ENCODE data around the gene GDAP2.

GDAP2 gene

DNA sequence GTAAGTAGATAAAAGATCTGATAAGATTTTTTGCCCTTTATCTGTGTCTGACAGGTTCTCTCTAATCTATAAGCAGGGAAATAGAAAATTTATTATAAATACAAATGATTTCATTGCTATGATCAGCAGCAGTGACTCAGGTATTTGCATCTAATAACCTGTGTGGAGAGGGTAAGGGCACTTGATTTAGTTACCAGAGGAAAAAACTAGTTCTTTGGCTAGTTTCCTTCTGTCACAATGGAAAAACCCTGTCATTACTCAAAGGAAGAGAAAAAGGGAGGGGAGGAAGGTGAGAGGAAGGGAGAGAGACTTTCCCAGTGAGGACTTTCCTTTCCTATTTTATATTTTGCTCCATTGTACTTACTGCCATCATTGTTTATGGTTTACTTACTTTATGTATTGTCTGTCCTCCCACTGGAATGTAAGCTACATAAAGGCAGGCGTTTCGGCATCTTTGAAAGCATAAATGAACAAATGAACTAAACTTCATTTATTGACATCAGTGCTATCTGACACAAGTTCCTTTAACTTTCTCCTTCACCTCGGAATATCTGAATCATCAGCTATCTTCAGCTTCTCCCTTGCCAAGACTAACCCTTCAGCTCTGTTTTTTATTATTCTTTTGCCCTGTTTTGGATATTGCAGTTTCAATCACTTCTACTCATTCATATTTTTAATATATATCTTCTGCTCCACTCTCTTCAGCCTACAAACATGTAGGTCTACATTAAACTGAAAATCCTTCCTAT lies 35.0 kb upstream of the GDAP2 start:
- POLR2A ChIA-PET (ENCODE audit: low non-redundant PET), result no interaction called here
- TF ChIP-seq, protein P1, sequence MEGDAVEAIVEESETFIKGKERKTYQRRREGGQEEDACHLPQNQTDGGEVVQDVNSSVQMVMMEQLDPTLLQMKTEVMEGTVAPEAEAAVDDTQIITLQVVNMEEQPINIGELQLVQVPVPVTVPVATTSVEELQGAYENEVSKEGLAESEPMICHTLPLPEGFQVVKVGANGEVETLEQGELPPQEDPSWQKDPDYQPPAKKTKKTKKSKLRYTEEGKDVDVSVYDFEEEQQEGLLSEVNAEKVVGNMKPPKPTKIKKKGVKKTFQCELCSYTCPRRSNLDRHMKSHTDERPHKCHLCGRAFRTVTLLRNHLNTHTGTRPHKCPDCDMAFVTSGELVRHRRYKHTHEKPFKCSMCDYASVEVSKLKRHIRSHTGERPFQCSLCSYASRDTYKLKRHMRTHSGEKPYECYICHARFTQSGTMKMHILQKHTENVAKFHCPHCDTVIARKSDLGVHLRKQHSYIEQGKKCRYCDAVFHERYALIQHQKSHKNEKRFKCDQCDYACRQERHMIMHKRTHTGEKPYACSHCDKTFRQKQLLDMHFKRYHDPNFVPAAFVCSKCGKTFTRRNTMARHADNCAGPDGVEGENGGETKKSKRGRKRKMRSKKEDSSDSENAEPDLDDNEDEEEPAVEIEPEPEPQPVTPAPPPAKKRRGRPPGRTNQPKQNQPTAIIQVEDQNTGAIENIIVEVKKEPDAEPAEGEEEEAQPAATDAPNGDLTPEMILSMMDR (conservative IDR thresholded peaks at IDR 0.05; ENCODE audit: low read depth), result no peak

DNA sequence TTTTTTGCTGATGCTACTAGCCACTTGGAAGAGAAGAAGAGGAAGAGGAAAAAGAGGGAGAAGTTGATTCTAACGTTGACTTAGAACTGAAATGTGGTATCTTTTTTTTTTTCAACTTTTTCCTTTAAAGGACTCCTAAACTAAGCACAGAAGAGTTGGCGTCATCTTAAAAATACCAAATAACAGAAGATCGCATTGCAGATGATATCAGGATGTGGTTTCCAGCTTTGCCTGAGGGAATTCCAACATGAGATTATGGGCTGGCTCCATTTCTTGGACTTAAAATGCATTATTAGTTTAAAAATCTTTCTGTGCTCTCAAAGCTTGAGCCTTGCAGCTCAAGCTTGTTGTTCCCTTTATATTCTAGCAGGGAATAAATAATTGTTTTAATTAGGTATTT lies 29.9 kb upstream of the GDAP2 start:
- TF ChIP-seq, protein P1 (conservative IDR thresholded peaks at IDR 0.05; ENCODE audit: low read depth), result no peak
- ChIA-PET CTCF (no interaction called here), POLR2A (ENCODE audit: low non-redundant PET) (no interaction called here)
- DNase-seq (ENCODE audit: low spot score), result no peak
- H3K27ac ChIP-seq, result no peak overlapping the region

More for the DNA sequence above, 35.0 kb upstream of the GDAP2 start:
- CTCF ChIA-PET, result no interaction called here
- DNase-seq (ENCODE audit: low spot score), result no peak
- H3K27ac ChIP-seq, result no peak overlapping the region

DNA sequence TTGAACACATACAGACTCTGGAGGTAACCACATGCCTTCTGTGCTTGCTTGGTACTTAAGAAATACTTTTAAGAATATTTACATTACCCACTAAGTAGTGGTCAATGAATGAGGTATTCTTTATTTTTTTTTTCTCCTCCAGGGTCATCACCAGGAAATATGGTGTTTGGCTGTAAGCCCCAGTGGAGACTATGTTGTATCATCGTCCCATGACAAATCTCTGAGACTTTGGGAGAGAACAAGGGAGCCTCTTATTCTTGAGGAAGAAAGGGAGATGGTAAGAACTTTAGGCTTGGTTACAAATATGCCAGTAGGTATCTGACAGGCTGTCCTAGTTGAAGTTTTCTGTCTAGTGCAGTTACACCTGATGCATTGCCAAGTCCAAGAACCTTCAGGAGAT lies 23.0 kb upstream of the GDAP2 start:
- CTCF ChIA-PET, result no interaction called here
- POLR2A ChIA-PET (ENCODE audit: low non-redundant PET), result no interaction called here
- H3K27ac ChIP-seq, result no peak overlapping the region
- DNase-seq (ENCODE audit: low spot score), result no peak
- TF ChIP-seq, protein P1 (conservative IDR thresholded peaks at IDR 0.05; ENCODE audit: low read depth), result no peak

DNA sequence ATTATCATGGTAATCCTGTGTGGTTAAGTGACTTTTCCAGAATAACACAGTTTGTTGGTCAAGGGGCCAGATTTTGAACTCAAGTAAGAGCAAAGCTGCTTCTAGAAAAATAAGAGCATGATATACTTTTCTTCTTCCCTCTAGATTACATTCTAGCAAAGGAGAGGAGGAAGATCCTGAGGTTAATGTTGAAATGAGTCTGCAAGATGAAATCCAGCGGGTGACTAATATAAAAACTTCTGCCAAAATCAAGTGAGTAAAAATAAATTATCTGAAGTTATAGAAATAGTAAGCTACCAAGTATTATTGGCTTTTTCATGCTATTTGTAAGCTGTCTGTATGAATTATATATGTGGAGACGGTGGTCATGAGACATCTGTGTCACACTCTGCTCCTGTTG lies 12.9 kb upstream of the GDAP2 start:
- no peak overlapping the region for H3K27ac ChIP-seq
- no peak for DNase-seq (ENCODE audit: low spot score)
- CTCF ChIA-PET, result interaction anchor here (0.7 kb wide), 1 partner anchor 1427 kb away, joined by 3 read pairs; no protein-coding TSS in a partner anchor
- TF ChIP-seq, protein P1 (conservative IDR thresholded peaks at IDR 0.05; ENCODE audit: low read depth), result no peak
- POLR2A ChIA-PET (ENCODE audit: low non-redundant PET), result no interaction called here

DNA sequence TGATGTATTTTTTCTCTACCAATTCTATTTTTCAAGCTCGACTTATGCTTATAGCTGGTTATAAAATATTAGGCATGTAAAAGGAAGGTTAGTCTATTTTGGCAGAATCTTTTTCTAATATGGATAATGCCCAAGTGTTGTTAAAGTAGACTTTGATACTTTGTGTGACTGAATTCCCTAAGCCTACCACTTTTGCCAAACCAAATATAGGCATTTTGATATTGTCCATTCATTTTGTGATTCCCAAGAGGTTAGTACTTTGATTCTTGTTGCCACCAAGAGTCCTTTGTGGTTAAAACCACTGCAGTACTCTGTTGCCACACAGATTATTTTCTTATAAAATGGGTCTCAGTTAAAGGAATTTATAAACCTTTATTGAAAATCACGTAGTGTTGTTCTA lies 4.3 kb upstream of the GDAP2 start:
- POLR2A ChIA-PET (ENCODE audit: low non-redundant PET), result no interaction called here
- CTCF ChIA-PET, result no interaction called here

DNA sequence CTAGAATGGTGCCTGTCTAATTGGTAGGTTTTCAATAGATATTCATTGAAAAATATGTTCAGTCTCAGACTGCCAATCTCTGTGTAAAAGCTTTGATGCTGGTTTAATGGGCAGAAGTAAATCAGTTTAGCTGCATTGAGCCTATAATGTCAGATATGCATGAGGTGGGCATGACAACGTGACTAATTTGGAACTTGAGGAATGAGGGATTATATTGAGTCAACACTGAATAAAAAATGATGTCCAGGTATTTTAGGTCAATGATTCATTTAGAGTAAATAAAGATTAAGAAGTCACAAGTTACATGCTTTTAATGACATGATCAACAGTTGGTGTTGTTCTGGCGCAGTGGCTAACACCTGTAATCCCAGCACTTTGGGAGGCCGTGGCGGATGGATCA lies 3.2 kb upstream of the GDAP2 start:
- CTCF ChIA-PET, result interaction anchor here (0.6 kb wide), 1 partner anchor 96 kb away, joined by 3 read pairs; no protein-coding TSS in a partner anchor
- H3K27ac ChIP-seq, result no peak overlapping the region
- DNase-seq (ENCODE audit: low spot score), result peak; percentile 2
- POLR2A ChIA-PET (ENCODE audit: low non-redundant PET), result no interaction called here
- TF ChIP-seq, protein P1 (conservative IDR thresholded peaks at IDR 0.05; ENCODE audit: low read depth), result no peak

More for the DNA sequence above, 4.3 kb upstream of the GDAP2 start:
- no peak for DNase-seq (ENCODE audit: low spot score)
- TF ChIP-seq, protein P1 (conservative IDR thresholded peaks at IDR 0.05; ENCODE audit: low read depth), result no peak
- H3K27ac ChIP-seq, result no peak overlapping the region

Data from RWPE1 (cell line).